SK-N-MC (cell line): ENCODE results near the gene CD28.

ENCODE experiments used
- EZH2 ChIP-seq: fragments of 200-600 bp; sonication (generic); IDR thresholded peaks from one replicate; pipeline ENCODE4 v1.6.1; 2017; ENCODE audit warnings: antibody characterized with exemption
- POLR2AphosphoS5 ChIP-seq: IDR thresholded peaks from 2 replicates; pipeline ENCODE4 v1.6.1; 2012; ENCODE audit warnings: mild to moderate bottlenecking, low read depth, low read length, borderline replicate concordance

DNA sequence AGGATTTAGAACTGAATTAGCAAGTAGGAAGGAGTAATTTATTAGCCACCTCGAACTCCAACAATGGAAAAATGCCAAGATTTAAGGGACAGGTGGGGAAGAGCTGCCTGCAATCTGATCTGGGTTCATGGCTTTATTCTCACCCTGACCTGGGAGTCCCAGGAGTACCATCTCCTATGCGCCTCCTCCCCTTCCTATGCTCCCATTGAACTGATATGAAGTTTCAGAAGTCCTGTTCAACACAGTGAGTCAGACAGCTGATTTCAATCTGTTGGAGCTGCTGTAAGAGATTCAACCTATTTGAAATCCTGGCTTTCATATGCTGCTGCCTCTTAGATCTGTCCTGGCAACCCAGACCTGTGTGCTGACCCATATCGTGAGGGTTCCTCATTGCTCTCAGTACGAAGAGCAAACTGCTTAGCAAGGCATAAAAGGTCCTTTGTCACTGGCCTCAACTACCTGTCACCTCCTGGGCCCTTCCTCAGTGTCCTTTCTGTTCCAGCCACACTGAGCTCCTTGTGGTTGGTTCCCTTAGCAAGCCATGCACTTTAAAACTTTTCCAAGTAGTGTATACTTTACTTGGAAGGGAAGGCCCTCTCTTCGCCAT, 15.9 kb upstream of the CD28 start:
- no peak for TF ChIP-seq POLR2AphosphoS5
- no peak for TF ChIP-seq EZH2
